ENCODE measurements around the gene TSPAN5. TPM values are rescaled to one million over a fixed set of nuclear protein-coding genes. Genes with fewer than 3 reads are reported as not detected.

TSPAN5 gene
- total RNA-seq, 1 donor from 2014 or later, result 1.7 TPM

GRCh38 chr4:98624642-98625041, 33.8 kb downstream of the TSPAN5 start:
- Histone ChIP-seq H3K27me3 (ENCODE audit: low read depth) (no peaks in the 10 kb centered on the region), H3K9me3 (replicated peaks) (no peaks in the 10 kb centered on the region), H3K27ac (replicated peaks) (no peak overlapping the region), H3K36me3 (no peaks in the 10 kb centered on the region), H3K4me1 (peaks cover 21% of the 10 kb centered on the region), H3K4me3 (no peak overlapping the region)
- no peak for TF ChIP-seq CTCF (IDR thresholded peaks at IDR 0.05; ENCODE audit: borderline replicate concordance)
- intact Hi-C loops (cut with micrococcal nuclease), result no loop called here
- no peak for DNase-seq

- no peak overlapping the region for H3K27ac ChIP-seq (replicated peaks)
- peaks cover 21% of the 10 kb centered on the region for H3K4me1 ChIP-seq
- intact Hi-C loops (cut with micrococcal nuclease), result no loop called here
- H3K36me3 ChIP-seq, result no peaks in the 10 kb centered on the region
- no peak for TF ChIP-seq CTCF (IDR thresholded peaks at IDR 0.05; ENCODE audit: borderline replicate concordance)
- no peaks in the 10 kb centered on the region for H3K27me3 ChIP-seq (ENCODE audit: low read depth)
- H3K9me3 ChIP-seq (replicated peaks), result no peaks in the 10 kb centered on the region
- no peak overlapping the region for H3K4me3 ChIP-seq
- DNase-seq, result no peak
These were observed 34.3 kb downstream of the TSPAN5 start for GRCh38 chr4:98624144-98624543.

- intact Hi-C loops (cut with micrococcal nuclease), result no loop called here
- no peaks in the 10 kb centered on the region for H3K9me3 ChIP-seq (replicated peaks)
- no peak overlapping the region for H3K4me3 ChIP-seq
- no peak for DNase-seq
- peaks cover 21% of the 10 kb centered on the region for H3K4me1 ChIP-seq
- H3K36me3 ChIP-seq, result no peaks in the 10 kb centered on the region
- H3K27me3 ChIP-seq (ENCODE audit: low read depth), result no peaks in the 10 kb centered on the region
- H3K27ac ChIP-seq (replicated peaks), result no peak overlapping the region
- TF ChIP-seq CTCF (IDR thresholded peaks at IDR 0.05; ENCODE audit: borderline replicate concordance), result no peak
These were observed 35.1 kb downstream of the TSPAN5 start for GRCh38 chr4:98623126-98623802.

- H3K36me3 ChIP-seq, result no peaks in the 10 kb centered on the region
- H3K4me1 ChIP-seq, result peaks cover 6% of the 10 kb centered on the region
- H3K27me3 ChIP-seq (ENCODE audit: low read depth), result no peaks in the 10 kb centered on the region
- H3K9me3 ChIP-seq (replicated peaks), result no peaks in the 10 kb centered on the region
- no peak overlapping the region for H3K27ac ChIP-seq (replicated peaks)
- H3K4me3 ChIP-seq, result no peak overlapping the region
- no peak for TF ChIP-seq CTCF (IDR thresholded peaks at IDR 0.05; ENCODE audit: borderline replicate concordance)
- intact Hi-C loops (cut with micrococcal nuclease), result no loop called here
- DNase-seq, result no peak
These were observed 38.2 kb downstream of the TSPAN5 start for GRCh38 chr4:98620087-98620784.

- Histone ChIP-seq H3K27ac (replicated peaks) (no peak overlapping the region), H3K36me3 (no peaks in the 10 kb centered on the region), H3K4me3 (no peak overlapping the region), H3K9me3 (replicated peaks) (no peaks in the 10 kb centered on the region), H3K4me1 (peaks cover 6% of the 10 kb centered on the region), H3K27me3 (ENCODE audit: low read depth) (no peaks in the 10 kb centered on the region)
- no peak for TF ChIP-seq CTCF (IDR thresholded peaks at IDR 0.05; ENCODE audit: borderline replicate concordance)
- DNase-seq, result no peak
- intact Hi-C loops (cut with micrococcal nuclease), result no loop called here
These were observed 39.2 kb downstream of the TSPAN5 start for GRCh38 chr4:98619180-98619579.

All from left ventricle myocardium inferior (tissue), 1 donor.